WTC11 (cell line): ENCODE results near the gene FOXB2. TPM values are rescaled to one million over a fixed set of nuclear protein-coding genes. Genes with fewer than 3 reads are reported as not detected.
"Not testable (repeated sequence)": the region's sequence is repeated elsewhere in the genome, so short reads cannot be mapped to it uniquely, and the experiment has no call there.

Experiments
- ATAC-seq: fragments of 200-7000 bp; cut with Tn5 transposase; 2 replicates; pipeline ENCODE4 v1.10.0; 2021; ENCODE audit warnings: mild to moderate bottlenecking, moderate library complexity
- CTCF ChIA-PET: fragments of 300-600 bp; sonication (Branson Sonifier 250); formaldehyde crosslinking; loops from one replicate; lab custom pipeline; 2021; ENCODE audit warnings: antibody characterized with exemption; lab: Charles Lee
- POLR2A ChIA-PET: fragments of 350-600 bp; sonication (Branson Sonifier 250); formaldehyde crosslinking; loops from one replicate; lab custom pipeline; 2021; ENCODE audit warnings: antibody characterized with exemption; lab: Charles Lee
- DNase-seq: peaks from one replicate; pipeline ENCODE4 v3.0.0; 2021; ENCODE audit warnings: low spot score
- H3K27ac Mint-ChIP-seq: 2 replicates; pipeline ENCODE4 v1.8.0; 2021; ENCODE audit warnings: mixed read lengths
- H3K27me3 Mint-ChIP-seq: 2 replicates; pipeline ENCODE4 v1.8.0; 2021; ENCODE audit warnings: low read depth, mild to moderate bottlenecking, moderate library complexity, mixed read lengths
- H3K36me3 Mint-ChIP-seq: 2 replicates; pipeline ENCODE4 v1.8.0; 2021; ENCODE audit warnings: mixed read lengths
- H3K4me1 Mint-ChIP-seq: 2 replicates; pipeline ENCODE4 v1.8.0; 2022; ENCODE audit warnings: mixed read lengths
- H3K4me3 Mint-ChIP-seq: 2 replicates; pipeline ENCODE4 v1.8.0; 2021; ENCODE audit warnings: mild to moderate bottlenecking, moderate library complexity, mixed read lengths
- H3K9me3 Mint-ChIP-seq: 2 replicates; pipeline ENCODE4 v1.8.0; 2021; ENCODE audit warnings: mixed read lengths
- CREB1 ChIP-seq: sonication (generic); formaldehyde crosslinking; IDR thresholded peaks from 2 replicates; pipeline ENCODE4 v1.8.0; 2023; ENCODE audit warnings: mild to moderate bottlenecking, missing genetic modification reagents
- ESRRA ChIP-seq: sonication (generic); formaldehyde crosslinking; IDR thresholded peaks from 2 replicates; pipeline ENCODE4 v1.8.1; 2022; ENCODE audit warnings: mild to moderate bottlenecking, missing genetic modification reagents, borderline replicate concordance
- FOXP1 ChIP-seq: sonication (generic); formaldehyde crosslinking; IDR thresholded peaks from 2 replicates; pipeline ENCODE4 v1.8.0; 2022; ENCODE audit warnings: missing genetic modification reagents, mild to moderate bottlenecking, moderate library complexity, borderline replicate concordance
- TCF7 ChIP-seq: sonication (generic); formaldehyde crosslinking; IDR thresholded peaks from 2 replicates; pipeline ENCODE4 v1.8.0; 2022; ENCODE audit warnings: mild to moderate bottlenecking, low read depth, missing genetic modification reagents, moderate library complexity
- ZNF121 ChIP-seq: sonication (generic); formaldehyde crosslinking; IDR thresholded peaks from 2 replicates; pipeline ENCODE4 v1.8.0; 2023; ENCODE audit warnings: missing genetic modification reagents
- total RNA-seq: library from RNA; stranded (reverse); gene quantifications from 3 replicates; pipeline ENCODE4 v1.2.3, GENCODE V29; 2021
- TF ChIP-seq, protein P1 (sequence below): sonication (generic); formaldehyde crosslinking; IDR thresholded peaks from 2 replicates; pipeline ENCODE4 v1.8.1; 2023; ENCODE audit warnings: mild to moderate bottlenecking, missing genetic modification reagents
- TF ChIP-seq, protein P2 (sequence below): sonication (generic); formaldehyde crosslinking; IDR thresholded peaks from 2 replicates; pipeline ENCODE4 v1.8.1; 2022; ENCODE audit warnings: mild to moderate bottlenecking, missing genetic modification reagents, moderate library complexity, borderline replicate concordance
- TF ChIP-seq, protein P3 (sequence below): sonication (generic); formaldehyde crosslinking; IDR thresholded peaks from 2 replicates; pipeline ENCODE4 v1.8.0; 2022; ENCODE audit warnings: mild to moderate bottlenecking, missing genetic modification reagents
- TF ChIP-seq, protein P4 (sequence below): sonication (generic); formaldehyde crosslinking; IDR thresholded peaks from 2 replicates; pipeline ENCODE4 v1.8.1; 2023; ENCODE audit warnings: mild to moderate bottlenecking, missing genetic modification reagents, moderate library complexity
- TF ChIP-seq, protein P5 (sequence below): sonication (generic); formaldehyde crosslinking; IDR thresholded peaks from 2 replicates; pipeline ENCODE4 v1.8.0; 2023; ENCODE audit warnings: missing genetic modification reagents, mild to moderate bottlenecking, borderline replicate concordance
- TF ChIP-seq, protein P6 (sequence below): sonication (generic); formaldehyde crosslinking; IDR thresholded peaks from 2 replicates; pipeline ENCODE4 v1.8.0; 2022; ENCODE audit warnings: mild to moderate bottlenecking, missing genetic modification reagents

The FOXB2 gene
- total RNA-seq, 1 experiment from 2014 or later = 0.22 TPM

DNA sequence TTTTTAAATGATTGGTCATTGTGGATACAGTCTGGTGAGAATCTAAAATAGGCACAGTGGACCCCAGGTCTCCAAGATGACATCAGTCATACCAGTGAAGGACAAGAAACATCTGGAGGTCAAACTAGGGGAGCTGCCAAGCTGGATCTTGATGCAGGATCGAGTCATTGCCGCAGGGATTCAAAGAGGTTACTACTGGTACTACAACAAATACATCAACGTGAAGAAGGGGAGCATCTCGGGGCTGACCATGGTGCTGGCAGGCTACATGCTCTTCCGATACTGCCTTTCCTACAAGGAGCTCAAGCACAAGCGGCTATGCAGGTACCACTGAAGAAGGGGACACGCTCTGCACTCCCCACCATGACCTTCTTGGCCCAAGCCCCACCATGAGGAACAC, 20.9 kb downstream of the FOXB2 start (continued):
- TF ChIP-seq, protein P1, sequence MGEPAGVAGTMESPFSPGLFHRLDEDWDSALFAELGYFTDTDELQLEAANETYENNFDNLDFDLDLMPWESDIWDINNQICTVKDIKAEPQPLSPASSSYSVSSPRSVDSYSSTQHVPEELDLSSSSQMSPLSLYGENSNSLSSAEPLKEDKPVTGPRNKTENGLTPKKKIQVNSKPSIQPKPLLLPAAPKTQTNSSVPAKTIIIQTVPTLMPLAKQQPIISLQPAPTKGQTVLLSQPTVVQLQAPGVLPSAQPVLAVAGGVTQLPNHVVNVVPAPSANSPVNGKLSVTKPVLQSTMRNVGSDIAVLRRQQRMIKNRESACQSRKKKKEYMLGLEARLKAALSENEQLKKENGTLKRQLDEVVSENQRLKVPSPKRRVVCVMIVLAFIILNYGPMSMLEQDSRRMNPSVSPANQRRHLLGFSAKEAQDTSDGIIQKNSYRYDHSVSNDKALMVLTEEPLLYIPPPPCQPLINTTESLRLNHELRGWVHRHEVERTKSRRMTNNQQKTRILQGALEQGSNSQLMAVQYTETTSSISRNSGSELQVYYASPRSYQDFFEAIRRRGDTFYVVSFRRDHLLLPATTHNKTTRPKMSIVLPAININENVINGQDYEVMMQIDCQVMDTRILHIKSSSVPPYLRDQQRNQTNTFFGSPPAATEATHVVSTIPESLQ (CRISPR knock-in tag) = no peak
- TF ChIP-seq ESRRA (no peak), FOXP1 (no peak), TCF7 (CRISPR knock-in tag) (no peak), CREB1 (CRISPR knock-in tag) (no peak)
- TF ChIP-seq, protein P2, sequence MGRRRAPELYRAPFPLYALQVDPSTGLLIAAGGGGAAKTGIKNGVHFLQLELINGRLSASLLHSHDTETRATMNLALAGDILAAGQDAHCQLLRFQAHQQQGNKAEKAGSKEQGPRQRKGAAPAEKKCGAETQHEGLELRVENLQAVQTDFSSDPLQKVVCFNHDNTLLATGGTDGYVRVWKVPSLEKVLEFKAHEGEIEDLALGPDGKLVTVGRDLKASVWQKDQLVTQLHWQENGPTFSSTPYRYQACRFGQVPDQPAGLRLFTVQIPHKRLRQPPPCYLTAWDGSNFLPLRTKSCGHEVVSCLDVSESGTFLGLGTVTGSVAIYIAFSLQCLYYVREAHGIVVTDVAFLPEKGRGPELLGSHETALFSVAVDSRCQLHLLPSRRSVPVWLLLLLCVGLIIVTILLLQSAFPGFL (CRISPR knock-in tag) = no peak
- TF ChIP-seq, protein P3, sequence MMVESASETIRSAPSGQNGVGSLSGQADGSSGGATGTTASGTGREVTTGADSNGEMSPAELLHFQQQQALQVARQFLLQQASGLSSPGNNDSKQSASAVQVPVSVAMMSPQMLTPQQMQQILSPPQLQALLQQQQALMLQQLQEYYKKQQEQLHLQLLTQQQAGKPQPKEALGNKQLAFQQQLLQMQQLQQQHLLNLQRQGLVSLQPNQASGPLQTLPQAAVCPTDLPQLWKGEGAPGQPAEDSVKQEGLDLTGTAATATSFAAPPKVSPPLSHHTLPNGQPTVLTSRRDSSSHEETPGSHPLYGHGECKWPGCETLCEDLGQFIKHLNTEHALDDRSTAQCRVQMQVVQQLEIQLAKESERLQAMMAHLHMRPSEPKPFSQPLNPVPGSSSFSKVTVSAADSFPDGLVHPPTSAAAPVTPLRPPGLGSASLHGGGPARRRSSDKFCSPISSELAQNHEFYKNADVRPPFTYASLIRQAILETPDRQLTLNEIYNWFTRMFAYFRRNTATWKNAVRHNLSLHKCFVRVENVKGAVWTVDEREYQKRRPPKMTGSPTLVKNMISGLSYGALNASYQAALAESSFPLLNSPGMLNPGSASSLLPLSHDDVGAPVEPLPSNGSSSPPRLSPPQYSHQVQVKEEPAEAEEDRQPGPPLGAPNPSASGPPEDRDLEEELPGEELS (CRISPR knock-in tag) = no peak
- TF ChIP-seq, protein P4, sequence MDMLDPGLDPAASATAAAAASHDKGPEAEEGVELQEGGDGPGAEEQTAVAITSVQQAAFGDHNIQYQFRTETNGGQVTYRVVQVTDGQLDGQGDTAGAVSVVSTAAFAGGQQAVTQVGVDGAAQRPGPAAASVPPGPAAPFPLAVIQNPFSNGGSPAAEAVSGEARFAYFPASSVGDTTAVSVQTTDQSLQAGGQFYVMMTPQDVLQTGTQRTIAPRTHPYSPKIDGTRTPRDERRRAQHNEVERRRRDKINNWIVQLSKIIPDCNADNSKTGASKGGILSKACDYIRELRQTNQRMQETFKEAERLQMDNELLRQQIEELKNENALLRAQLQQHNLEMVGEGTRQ = no peak
- TF ChIP-seq, protein P5, sequence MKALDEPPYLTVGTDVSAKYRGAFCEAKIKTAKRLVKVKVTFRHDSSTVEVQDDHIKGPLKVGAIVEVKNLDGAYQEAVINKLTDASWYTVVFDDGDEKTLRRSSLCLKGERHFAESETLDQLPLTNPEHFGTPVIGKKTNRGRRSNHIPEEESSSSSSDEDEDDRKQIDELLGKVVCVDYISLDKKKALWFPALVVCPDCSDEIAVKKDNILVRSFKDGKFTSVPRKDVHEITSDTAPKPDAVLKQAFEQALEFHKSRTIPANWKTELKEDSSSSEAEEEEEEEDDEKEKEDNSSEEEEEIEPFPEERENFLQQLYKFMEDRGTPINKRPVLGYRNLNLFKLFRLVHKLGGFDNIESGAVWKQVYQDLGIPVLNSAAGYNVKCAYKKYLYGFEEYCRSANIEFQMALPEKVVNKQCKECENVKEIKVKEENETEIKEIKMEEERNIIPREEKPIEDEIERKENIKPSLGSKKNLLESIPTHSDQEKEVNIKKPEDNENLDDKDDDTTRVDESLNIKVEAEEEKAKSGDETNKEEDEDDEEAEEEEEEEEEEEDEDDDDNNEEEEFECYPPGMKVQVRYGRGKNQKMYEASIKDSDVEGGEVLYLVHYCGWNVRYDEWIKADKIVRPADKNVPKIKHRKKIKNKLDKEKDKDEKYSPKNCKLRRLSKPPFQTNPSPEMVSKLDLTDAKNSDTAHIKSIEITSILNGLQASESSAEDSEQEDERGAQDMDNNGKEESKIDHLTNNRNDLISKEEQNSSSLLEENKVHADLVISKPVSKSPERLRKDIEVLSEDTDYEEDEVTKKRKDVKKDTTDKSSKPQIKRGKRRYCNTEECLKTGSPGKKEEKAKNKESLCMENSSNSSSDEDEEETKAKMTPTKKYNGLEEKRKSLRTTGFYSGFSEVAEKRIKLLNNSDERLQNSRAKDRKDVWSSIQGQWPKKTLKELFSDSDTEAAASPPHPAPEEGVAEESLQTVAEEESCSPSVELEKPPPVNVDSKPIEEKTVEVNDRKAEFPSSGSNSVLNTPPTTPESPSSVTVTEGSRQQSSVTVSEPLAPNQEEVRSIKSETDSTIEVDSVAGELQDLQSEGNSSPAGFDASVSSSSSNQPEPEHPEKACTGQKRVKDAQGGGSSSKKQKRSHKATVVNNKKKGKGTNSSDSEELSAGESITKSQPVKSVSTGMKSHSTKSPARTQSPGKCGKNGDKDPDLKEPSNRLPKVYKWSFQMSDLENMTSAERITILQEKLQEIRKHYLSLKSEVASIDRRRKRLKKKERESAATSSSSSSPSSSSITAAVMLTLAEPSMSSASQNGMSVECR (CRISPR knock-in tag) = no peak
- TF ChIP-seq, protein P6, sequence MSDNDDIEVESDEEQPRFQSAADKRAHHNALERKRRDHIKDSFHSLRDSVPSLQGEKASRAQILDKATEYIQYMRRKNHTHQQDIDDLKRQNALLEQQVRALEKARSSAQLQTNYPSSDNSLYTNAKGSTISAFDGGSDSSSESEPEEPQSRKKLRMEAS (CRISPR knock-in tag) = no peak

DNA sequence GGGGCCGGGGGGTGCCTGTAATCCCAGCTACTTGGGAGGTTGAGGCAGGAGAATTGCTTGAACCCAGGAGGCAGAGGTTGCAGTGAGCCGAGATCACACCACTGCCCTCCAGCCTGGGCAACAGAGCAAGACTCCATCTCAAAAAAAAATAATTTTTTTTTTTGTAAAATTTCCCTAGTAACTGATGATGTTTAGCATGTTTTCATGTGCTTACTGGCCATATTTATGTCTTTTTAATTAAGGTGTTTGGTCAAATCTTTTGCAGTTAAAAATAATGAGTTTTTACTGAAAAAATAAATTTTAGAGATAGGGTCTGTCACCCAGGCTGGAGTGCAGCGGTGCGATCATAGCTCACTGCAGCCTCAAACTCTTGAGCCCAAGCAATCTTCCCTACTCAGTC, 24.3 kb downstream of the FOXB2 start:
- DNase-seq, H3K4me3 Mint-ChIP-seq, POLR2A ChIA-PET, H3K27ac Mint-ChIP-seq: not testable (repeated sequence)
- peaks cover 49% of the 10 kb centered on the region for H3K4me1 Mint-ChIP-seq
- peak; percentile 7; the same call in 1 of the 2 replicates for TF ChIP-seq ZNF121 (CRISPR knock-in tag)
- TF ChIP-seq, all 79 proteins: peak for 1; not testable (repeated sequence) for 78
- H3K36me3 Mint-ChIP-seq, H3K9me3 Mint-ChIP-seq, CTCF ChIA-PET, ATAC-seq: not testable (repeated sequence)
- H3K27me3 Mint-ChIP-seq = peaks cover 25% of the 10 kb centered on the region

DNA sequence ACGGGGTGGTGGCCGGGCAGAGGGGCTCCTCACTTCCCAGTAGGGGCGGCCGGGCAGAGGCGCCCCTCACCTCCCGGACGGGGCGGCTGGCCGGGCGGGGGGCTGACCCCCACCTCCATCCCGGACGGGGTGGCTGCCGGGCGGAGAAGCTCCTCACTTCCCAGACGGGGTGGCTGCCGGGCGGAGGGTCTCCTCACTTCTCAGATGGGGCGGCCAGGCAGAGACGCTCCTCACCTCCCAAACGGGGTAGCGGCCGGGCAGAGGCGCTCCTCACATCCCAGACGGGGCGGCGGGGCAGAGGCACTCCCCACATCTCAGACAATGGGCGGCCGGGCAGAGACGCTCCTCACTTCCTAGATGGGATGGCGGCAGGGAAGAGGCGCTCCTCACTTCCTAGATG, 41.2 kb downstream of the FOXB2 start:
- CTCF ChIA-PET, ATAC-seq, DNase-seq: not testable (repeated sequence)

More for the DNA sequence above, 41.2 kb downstream of the FOXB2 start:
- Mint-ChIP-seq H3K9me3 (peaks cover 18% of the 10 kb centered on the region), H3K36me3 (peaks cover 19% of the 10 kb centered on the region)
- H3K4me3 Mint-ChIP-seq, POLR2A ChIA-PET, H3K27me3 Mint-ChIP-seq, H3K4me1 Mint-ChIP-seq, H3K27ac Mint-ChIP-seq: not testable (repeated sequence)
